Body of pancreas (tissue), 4 donors: ENCODE results near the gene TXNIP. TPM values are rescaled to one million over a fixed set of nuclear protein-coding genes. Genes with fewer than 3 reads are reported as not detected.

Experiments used
- ATAC-seq: fragments of 150-250 bp; one replicate; pipeline ENCODE4 v1.9.1; 2016
- DNase-seq, 4 donors: peaks; one replicate each; pipeline ENCODE4 v3.0.0-alpha.2; 2019
- H3K27ac ChIP-seq, 4 donors: fragments of 200-600 bp; sonication (generic); 1 replicate in 3 of 4; 2 replicates in 1 of 4; pipeline versions ENCODE4 v1.5.1 to v1.6.1; 2016 to 2019; ENCODE audit warnings: mild to moderate bottlenecking in 1 of 4, mixed read lengths in 1 of 4, moderate library complexity in 1 of 4
- H3K27me3 ChIP-seq, 2 donors: fragments of 200-600 bp; sonication (generic); one replicate each; pipeline ENCODE4 v1.6.0; 2016; ENCODE audit warnings: mild to moderate bottlenecking in 1 of 2
- H3K36me3 ChIP-seq, 2 donors: fragments of 200-600 bp; sonication (generic); replicated peaks in 1 of 2; 2 replicates each; pipeline ENCODE4 v1.5.1; 2016; ENCODE audit warnings: low read depth in 2 of 2; ENCODE audit not compliant: insufficient read depth in 1 of 2
- H3K4me1 ChIP-seq: fragments of 200-600 bp; sonication (generic); one replicate; pipeline ENCODE4 v1.6.0; 2016
- H3K4me3 ChIP-seq, 2 donors: fragments of 200-600 bp; sonication (generic); 1 replicate in 1 of 2; 2 replicates in 1 of 2; pipeline ENCODE4 v1.5.1; 2016 to 2019
- H3K9me3 ChIP-seq, 3 donors: fragments of 200-600 bp; sonication (generic); 1 replicate in 2 of 3; 2 replicates in 1 of 3; pipeline ENCODE4 v1.5.1; 2016
- POLR2A ChIP-seq, 3 donors: fragments of 450-650 bp; IDR thresholded peaks; one replicate each; pipeline ENCODE4 v1.6.1; 2016; ENCODE audit warnings: antibody characterized with exemption in 3 of 3, mild to moderate bottlenecking in 2 of 3
- WGBS, 2 donors: methylation state at CpG; one replicate each; pipeline ENCODE4 v1.1.5; 2017; 5-methylcytosine and 5-hydroxymethylcytosine counted together
- intact Hi-C: fragments of 100-400 bp; cut with DNase I; formaldehyde crosslinking; loops from one replicate; pipeline ENCODE4 v1.15.1; 2023
- total RNA-seq, 2 donors: library from RNA; depleted of rRNA; stranded (reverse); fragments of >200 nt; gene quantifications; one replicate each; pipeline ENCODE4 v1.1.0, GENCODE V29; 2016
- TF ChIP-seq, protein P1 (sequence below), 7 experiments: fragments of 450-650 bp in 4 of 7; fragments of 200-600 bp in 3 of 7; sonication (generic) in 3 of 7; IDR thresholded peaks; one replicate each; pipeline ENCODE4 v1.5.1; 2016 to 2019; ENCODE audit warnings: antibody characterized with exemption in 7 of 7

TXNIP gene
- total RNA-seq, 2 donors from 2014 or later: 414 to 820 TPM

DNA sequence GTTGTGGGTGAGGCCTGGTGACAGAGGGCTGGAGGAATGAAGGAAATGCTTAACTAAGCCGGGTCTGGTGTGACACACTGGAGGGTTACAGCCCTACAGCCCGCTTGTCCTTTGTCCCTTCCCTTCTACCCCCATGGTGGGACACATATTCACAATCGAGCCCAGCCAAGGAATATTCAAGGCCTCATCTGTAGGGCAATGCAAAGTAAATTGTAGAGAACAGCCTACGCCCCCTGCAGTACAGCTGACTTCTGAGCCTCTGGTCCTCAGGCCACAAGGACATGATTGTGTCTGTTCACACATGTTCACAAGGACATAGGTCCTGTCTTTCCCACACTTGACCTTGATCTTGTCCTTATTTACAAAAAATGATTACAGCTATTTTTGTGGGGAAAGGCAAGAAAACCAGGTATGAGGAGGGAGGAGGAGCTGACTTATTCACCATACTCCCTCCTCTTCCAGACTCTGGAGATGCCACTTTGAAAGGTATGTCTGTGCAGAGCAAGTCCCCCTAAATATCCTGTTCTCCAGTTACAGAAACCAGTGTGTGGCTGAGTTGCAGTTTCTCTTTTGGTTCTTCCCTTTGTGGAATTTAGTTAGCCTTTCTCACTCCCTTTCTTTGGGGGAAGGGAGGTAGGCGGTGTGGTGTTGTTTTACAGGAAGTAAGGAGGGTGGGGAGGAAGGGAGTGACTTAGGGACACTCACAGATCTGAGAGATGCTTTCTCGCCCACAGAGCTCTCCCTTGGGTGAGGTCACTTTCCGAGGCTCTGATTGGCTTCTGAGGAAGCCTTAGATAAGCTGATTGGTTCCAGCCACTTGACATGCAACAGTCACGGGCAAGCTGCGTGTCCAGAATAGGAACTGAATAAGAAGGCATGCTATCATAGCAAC lies 17.3 kb downstream of the TXNIP start:
- ATAC-seq: peak; percentile 82
- peak overlapping the region; percentile 72 to 90 (median 82) for H3K27ac ChIP-seq
- H3K9me3 ChIP-seq: no peaks in the 10 kb centered on the region
- WGBS, 2 donors: 20 to 29% methylated on average over 9 of the region's 9 CpGs
- intact Hi-C loops: no loop called here
- H3K4me1 ChIP-seq: peaks cover 70% of the 10 kb centered on the region
- TF ChIP-seq, protein P1, sequence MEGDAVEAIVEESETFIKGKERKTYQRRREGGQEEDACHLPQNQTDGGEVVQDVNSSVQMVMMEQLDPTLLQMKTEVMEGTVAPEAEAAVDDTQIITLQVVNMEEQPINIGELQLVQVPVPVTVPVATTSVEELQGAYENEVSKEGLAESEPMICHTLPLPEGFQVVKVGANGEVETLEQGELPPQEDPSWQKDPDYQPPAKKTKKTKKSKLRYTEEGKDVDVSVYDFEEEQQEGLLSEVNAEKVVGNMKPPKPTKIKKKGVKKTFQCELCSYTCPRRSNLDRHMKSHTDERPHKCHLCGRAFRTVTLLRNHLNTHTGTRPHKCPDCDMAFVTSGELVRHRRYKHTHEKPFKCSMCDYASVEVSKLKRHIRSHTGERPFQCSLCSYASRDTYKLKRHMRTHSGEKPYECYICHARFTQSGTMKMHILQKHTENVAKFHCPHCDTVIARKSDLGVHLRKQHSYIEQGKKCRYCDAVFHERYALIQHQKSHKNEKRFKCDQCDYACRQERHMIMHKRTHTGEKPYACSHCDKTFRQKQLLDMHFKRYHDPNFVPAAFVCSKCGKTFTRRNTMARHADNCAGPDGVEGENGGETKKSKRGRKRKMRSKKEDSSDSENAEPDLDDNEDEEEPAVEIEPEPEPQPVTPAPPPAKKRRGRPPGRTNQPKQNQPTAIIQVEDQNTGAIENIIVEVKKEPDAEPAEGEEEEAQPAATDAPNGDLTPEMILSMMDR (IDR thresholded peaks at IDR 0.05): peak in 2 of 7 experiments; percentile 5 to 8
- peak in 2 of 3 donors; percentile 44 to 53 for TF ChIP-seq POLR2A (IDR thresholded peaks at IDR 0.05)
- DNase-seq: peak; percentile 81 to 94 (median 86)
- H3K4me3 ChIP-seq: no peak overlapping the region
- no peaks in the 10 kb centered on the region for H3K27me3 ChIP-seq
- H3K36me3 ChIP-seq: no peaks in the 10 kb centered on the region

- ATAC-seq: no peak
- Histone ChIP-seq H3K4me3 (no peak overlapping the region), H3K27me3 (no peaks in the 10 kb centered on the region), H3K9me3 (no peaks in the 10 kb centered on the region), H3K36me3 (no peaks in the 10 kb centered on the region), H3K27ac (peak overlapping the region; percentile 72 to 90 (median 82)), H3K4me1 (peaks cover 64% of the 10 kb centered on the region)
- DNase-seq: no peak
- no peak for TF ChIP-seq POLR2A (IDR thresholded peaks at IDR 0.05)
- TF ChIP-seq, protein P1 (IDR thresholded peaks at IDR 0.05): no peak
- intact Hi-C loops: no loop called here
Measured at GRCh38 chr1:145978471-145978853, 17.9 kb downstream of the TXNIP start.

- 18 to 19% methylated on average over 9 of the region's 9 CpGs for WGBS, 2 donors
- Histone ChIP-seq H3K9me3 (no peaks in the 10 kb centered on the region), H3K27me3 (no peaks in the 10 kb centered on the region), H3K27ac (peak overlapping the region; percentile 72 to 90 (median 82)), H3K4me3 (no peak overlapping the region), H3K36me3 (no peaks in the 10 kb centered on the region), H3K4me1 (peaks cover 57% of the 10 kb centered on the region)
- TF ChIP-seq, protein P1 (IDR thresholded peaks at IDR 0.05): peak; percentile 63 to 96 (median 92)
- no peak for TF ChIP-seq POLR2A (IDR thresholded peaks at IDR 0.05)
- ATAC-seq (peak; percentile 67), DNase-seq (peak; percentile 83 to 92 (median 89))
- intact Hi-C loops: no loop called here
Measured at GRCh38 chr1:145977486-145978470, 18.6 kb downstream of the TXNIP start.

GRCh38 chr1:145977016-145977415 lies 19.4 kb downstream of the TXNIP start:
- ATAC-seq: no peak
- no peak for DNase-seq
- H3K27ac ChIP-seq: no peak overlapping the region

More at GRCh38 chr1:145977016-145977415, 19.4 kb downstream of the TXNIP start:
- H3K36me3 ChIP-seq: no peaks in the 10 kb centered on the region
- no peak for TF ChIP-seq POLR2A (IDR thresholded peaks at IDR 0.05)
- TF ChIP-seq, protein P1 (IDR thresholded peaks at IDR 0.05): no peak
- 78% methylated on average over 5 of the region's 5 CpGs for WGBS, 2 donors
- H3K4me3 ChIP-seq: no peak overlapping the region
- H3K4me1 ChIP-seq: peaks cover 50% of the 10 kb centered on the region
- H3K27me3 ChIP-seq: no peaks in the 10 kb centered on the region
- intact Hi-C loops: no loop called here
- H3K9me3 ChIP-seq: no peaks in the 10 kb centered on the region
